ENCODE data around the gene STOML3. TPM values are rescaled to one million over a fixed set of nuclear protein-coding genes. Genes with fewer than 3 reads are reported as not detected.

The STOML3 gene
- polyA plus RNA-seq, 4 donors, result not detected

DNA sequence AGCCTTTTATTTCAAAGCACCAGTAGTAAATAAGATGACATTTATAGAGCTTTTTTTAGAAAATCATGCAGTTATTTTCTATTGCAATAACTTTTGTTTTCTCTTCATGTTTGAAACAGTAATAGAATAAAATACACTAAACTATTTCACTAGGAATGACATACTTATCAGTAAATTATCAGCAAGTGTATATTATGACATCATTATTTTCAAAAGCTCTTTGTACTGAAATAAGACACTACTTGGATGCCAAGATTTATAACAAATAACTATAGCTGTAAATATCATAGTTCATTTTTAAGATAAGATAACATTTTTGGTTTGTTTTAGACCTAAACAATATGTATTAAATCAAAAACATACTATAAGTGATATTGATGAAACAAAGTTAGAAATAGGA is 56.8 kb downstream of the STOML3 start:
- H3K36me3 ChIP-seq (ENCODE audit: control insufficient read depth in 3 of 3, insufficient read depth in 2 of 3, low read depth in 1 of 3, low read length in 3 of 3), result no peaks in the 10 kb centered on the region
- DNase-seq (no peak), FAIRE-seq (no peak)
- H3K4me3 ChIP-seq (ENCODE audit: low read depth in 1 of 3, low read length in 3 of 3), result no peak overlapping the region
- H3K9me3 ChIP-seq (ENCODE audit: control insufficient read depth in 2 of 2, insufficient read depth in 1 of 2, low read depth in 1 of 2, low read length in 1 of 2), result no peaks in the 10 kb centered on the region
- H3K27ac ChIP-seq (ENCODE audit: low read depth in 1 of 3, low read length in 2 of 3), result no peak overlapping the region
- no peaks in the 10 kb centered on the region for H3K27me3 ChIP-seq (ENCODE audit: control insufficient read depth in 3 of 3, insufficient read depth in 3 of 3, low read length in 3 of 3)
- no peaks in the 10 kb centered on the region for H3K4me1 ChIP-seq (ENCODE audit: control insufficient read depth in 3 of 3, insufficient read depth in 2 of 3, low read depth in 1 of 3, low read length in 2 of 3)

- Histone ChIP-seq H3K4me3 (ENCODE audit: low read depth in 1 of 3, low read length in 3 of 3) (no peak overlapping the region), H3K27me3 (ENCODE audit: control insufficient read depth in 3 of 3, insufficient read depth in 3 of 3, low read length in 3 of 3) (peaks cover 0 to 4% (median 4%) of the 10 kb centered on the region in 3 donors), H3K36me3 (ENCODE audit: control insufficient read depth in 3 of 3, insufficient read depth in 2 of 3, low read depth in 1 of 3, low read length in 3 of 3) (no peaks in the 10 kb centered on the region), H3K4me1 (ENCODE audit: control insufficient read depth in 3 of 3, insufficient read depth in 2 of 3, low read depth in 1 of 3, low read length in 2 of 3) (no peaks in the 10 kb centered on the region), H3K27ac (ENCODE audit: low read depth in 1 of 3, low read length in 2 of 3) (no peak overlapping the region), H3K9me3 (ENCODE audit: control insufficient read depth in 2 of 2, insufficient read depth in 1 of 2, low read depth in 1 of 2, low read length in 1 of 2) (peaks cover 0 to 5% of the 10 kb centered on the region in 2 donors)
- 88 to 89% (median 88%) methylated on average over 1 of the region's 1 CpG for WGBS, 3 donors
- FAIRE-seq (peak; percentile 64), DNase-seq (no peak)
Measured at GRCh38 chr13:38922170-38922569, 68.5 kb downstream of the STOML3 start.

DNA sequence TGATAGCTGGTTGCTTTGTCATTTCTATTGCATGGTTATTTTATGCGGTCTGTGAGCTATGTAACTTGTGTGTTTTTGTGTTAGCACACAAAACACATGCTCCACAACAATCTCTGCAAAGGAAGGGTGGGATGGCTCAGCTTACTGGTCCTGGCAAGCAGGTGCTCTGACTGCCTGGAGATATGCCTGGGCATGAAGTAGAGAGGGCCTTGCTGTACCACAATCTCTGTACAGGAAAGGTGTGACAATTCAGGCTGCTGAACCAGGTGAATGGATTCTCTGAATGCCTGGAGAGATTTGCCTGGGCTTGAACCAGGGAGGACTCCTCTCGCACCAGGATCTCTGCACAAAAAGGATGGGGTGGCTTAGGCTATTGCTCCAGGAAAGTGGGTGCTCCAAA is 69.5 kb downstream of the STOML3 start:
- H3K4me1 ChIP-seq (ENCODE audit: control insufficient read depth in 3 of 3, insufficient read depth in 2 of 3, low read depth in 1 of 3, low read length in 2 of 3), result no peaks in the 10 kb centered on the region
- peaks cover 0 to 5% of the 10 kb centered on the region in 2 donors for H3K9me3 ChIP-seq (ENCODE audit: control insufficient read depth in 2 of 2, insufficient read depth in 1 of 2, low read depth in 1 of 2, low read length in 1 of 2)
- peaks cover 0 to 4% (median 4%) of the 10 kb centered on the region in 3 donors for H3K27me3 ChIP-seq (ENCODE audit: control insufficient read depth in 3 of 3, insufficient read depth in 3 of 3, low read length in 3 of 3)
- no peak for FAIRE-seq
- no peak overlapping the region for H3K4me3 ChIP-seq (ENCODE audit: low read depth in 1 of 3, low read length in 3 of 3)
- H3K36me3 ChIP-seq (ENCODE audit: control insufficient read depth in 3 of 3, insufficient read depth in 2 of 3, low read depth in 1 of 3, low read length in 3 of 3), result no peaks in the 10 kb centered on the region
- no peak overlapping the region for H3K27ac ChIP-seq (ENCODE audit: low read depth in 1 of 3, low read length in 2 of 3)
- WGBS, 3 donors, result 67 to 80% (median 70%) methylated on average over 2 of the region's 2 CpGs
- DNase-seq, result no peak

Other genes starting within 250 kb of the STOML3 start
- gene PROSER1, start 47.3 kb upstream of the STOML3 start, polyA plus RNA-seq, result 10 to 100 TPM in 3 of 4 donors, 1 to 10 TPM in 1; 7.6 to 46.6 (median 14.9) TPM
- 100 to 1,000 TPM in 1 of 4 donors, 1 to 10 TPM in 3; 2.4 to 114 (median 6.3) TPM for gene NHLRC3, start 47.6 kb upstream of the STOML3 start, polyA plus RNA-seq